ENCODE measurements around the gene CKAP4. TPM values are rescaled to one million over a fixed set of nuclear protein-coding genes. Genes with fewer than 3 reads are reported as not detected.
A peak's percentile ranks its signal among the peaks of the same experiment; 100 is the strongest.

The CKAP4 gene
- total and polyA plus RNA-seq, 2 of the 13 experiments (the other 11 are each of a cell fraction or from before 2014, with no cell fraction given), result 39.2 to 70.2 TPM

DNA sequence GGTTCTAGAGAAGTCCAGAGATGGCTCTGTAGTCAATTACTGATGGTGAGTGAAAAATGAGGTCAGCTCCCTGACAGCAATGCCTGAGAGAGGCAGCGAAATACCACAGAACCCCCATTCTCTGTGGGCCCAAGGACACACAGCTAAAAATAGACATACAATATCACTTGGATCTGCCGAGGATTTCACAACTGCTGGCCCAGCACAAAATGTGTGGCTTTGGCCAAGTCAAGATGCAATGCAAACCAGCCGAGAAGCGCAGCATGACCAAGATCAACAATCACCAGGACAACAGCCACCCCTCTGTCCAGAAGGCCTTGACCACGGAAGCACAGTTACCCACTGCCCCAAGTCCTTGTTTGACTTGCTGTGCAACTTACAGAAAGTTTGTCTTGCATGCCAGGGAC is 52.2 kb downstream of the CKAP4 start (continued):
- TF ChIP-seq, protein P1, sequence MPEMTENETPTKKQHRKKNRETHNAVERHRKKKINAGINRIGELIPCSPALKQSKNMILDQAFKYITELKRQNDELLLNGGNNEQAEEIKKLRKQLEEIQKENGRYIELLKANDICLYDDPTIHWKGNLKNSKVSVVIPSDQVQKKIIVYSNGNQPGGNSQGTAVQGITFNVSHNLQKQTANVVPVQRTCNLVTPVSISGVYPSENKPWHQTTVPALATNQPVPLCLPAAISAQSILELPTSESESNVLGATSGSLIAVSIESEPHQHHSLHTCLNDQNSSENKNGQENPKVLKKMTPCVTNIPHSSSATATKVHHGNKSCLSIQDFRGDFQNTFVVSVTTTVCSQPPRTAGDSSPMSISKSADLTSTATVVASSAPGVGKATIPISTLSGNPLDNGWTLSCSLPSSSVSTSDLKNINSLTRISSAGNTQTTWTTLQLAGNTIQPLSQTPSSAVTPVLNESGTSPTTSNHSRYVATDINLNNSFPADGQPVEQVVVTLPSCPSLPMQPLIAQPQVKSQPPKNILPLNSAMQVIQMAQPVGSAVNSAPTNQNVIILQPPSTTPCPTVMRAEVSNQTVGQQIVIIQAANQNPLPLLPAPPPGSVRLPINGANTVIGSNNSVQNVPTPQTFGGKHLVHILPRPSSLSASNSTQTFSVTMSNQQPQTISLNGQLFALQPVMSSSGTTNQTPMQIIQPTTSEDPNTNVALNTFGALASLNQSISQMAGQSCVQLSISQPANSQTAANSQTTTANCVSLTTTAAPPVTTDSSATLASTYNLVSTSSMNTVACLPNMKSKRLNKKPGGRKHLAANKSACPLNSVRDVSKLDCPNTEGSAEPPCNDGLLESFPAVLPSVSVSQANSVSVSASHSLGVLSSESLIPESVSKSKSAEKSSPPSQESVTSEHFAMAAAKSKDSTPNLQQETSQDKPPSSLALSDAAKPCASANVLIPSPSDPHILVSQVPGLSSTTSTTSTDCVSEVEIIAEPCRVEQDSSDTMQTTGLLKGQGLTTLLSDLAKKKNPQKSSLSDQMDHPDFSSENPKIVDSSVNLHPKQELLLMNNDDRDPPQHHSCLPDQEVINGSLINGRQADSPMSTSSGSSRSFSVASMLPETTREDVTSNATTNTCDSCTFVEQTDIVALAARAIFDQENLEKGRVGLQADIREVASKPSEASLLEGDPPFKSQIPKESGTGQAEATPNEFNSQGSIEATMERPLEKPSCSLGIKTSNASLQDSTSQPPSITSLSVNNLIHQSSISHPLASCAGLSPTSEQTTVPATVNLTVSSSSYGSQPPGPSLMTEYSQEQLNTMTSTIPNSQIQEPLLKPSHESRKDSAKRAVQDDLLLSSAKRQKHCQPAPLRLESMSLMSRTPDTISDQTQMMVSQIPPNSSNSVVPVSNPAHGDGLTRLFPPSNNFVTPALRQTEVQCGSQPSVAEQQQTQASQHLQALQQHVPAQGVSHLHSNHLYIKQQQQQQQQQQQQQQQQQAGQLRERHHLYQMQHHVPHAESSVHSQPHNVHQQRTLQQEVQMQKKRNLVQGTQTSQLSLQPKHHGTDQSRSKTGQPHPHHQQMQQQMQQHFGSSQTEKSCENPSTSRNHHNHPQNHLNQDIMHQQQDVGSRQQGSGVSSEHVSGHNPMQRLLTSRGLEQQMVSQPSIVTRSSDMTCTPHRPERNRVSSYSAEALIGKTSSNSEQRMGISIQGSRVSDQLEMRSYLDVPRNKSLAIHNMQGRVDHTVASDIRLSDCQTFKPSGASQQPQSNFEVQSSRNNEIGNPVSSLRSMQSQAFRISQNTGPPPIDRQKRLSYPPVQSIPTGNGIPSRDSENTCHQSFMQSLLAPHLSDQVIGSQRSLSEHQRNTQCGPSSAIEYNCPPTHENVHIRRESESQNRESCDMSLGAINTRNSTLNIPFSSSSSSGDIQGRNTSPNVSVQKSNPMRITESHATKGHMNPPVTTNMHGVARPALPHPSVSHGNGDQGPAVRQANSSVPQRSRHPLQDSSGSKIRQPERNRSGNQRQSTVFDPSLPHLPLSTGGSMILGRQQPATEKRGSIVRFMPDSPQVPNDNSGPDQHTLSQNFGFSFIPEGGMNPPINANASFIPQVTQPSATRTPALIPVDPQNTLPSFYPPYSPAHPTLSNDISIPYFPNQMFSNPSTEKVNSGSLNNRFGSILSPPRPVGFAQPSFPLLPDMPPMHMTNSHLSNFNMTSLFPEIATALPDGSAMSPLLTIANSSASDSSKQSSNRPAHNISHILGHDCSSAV (CRISPR knock-in tag; IDR thresholded peaks at IDR 0.05; ENCODE audit: borderline replicate concordance), result no peak
- TF ChIP-seq ZNF629 (CRISPR knock-in tag; conservative IDR thresholded peaks at IDR 0.05) (no peak), ZNF570 (CRISPR knock-in tag; IDR thresholded peaks at IDR 0.05; ENCODE audit: borderline replicate concordance) (no peak), ZNF333 (CRISPR knock-in tag; IDR thresholded peaks at IDR 0.05; ENCODE audit: borderline replicate concordance) (no peak), THAP11 (CRISPR knock-in tag; IDR thresholded peaks at IDR 0.05) (0 out of 2 replicates have a peak, but pooled peaks have one; percentile 47)
- TF ChIP-seq, protein P2, sequence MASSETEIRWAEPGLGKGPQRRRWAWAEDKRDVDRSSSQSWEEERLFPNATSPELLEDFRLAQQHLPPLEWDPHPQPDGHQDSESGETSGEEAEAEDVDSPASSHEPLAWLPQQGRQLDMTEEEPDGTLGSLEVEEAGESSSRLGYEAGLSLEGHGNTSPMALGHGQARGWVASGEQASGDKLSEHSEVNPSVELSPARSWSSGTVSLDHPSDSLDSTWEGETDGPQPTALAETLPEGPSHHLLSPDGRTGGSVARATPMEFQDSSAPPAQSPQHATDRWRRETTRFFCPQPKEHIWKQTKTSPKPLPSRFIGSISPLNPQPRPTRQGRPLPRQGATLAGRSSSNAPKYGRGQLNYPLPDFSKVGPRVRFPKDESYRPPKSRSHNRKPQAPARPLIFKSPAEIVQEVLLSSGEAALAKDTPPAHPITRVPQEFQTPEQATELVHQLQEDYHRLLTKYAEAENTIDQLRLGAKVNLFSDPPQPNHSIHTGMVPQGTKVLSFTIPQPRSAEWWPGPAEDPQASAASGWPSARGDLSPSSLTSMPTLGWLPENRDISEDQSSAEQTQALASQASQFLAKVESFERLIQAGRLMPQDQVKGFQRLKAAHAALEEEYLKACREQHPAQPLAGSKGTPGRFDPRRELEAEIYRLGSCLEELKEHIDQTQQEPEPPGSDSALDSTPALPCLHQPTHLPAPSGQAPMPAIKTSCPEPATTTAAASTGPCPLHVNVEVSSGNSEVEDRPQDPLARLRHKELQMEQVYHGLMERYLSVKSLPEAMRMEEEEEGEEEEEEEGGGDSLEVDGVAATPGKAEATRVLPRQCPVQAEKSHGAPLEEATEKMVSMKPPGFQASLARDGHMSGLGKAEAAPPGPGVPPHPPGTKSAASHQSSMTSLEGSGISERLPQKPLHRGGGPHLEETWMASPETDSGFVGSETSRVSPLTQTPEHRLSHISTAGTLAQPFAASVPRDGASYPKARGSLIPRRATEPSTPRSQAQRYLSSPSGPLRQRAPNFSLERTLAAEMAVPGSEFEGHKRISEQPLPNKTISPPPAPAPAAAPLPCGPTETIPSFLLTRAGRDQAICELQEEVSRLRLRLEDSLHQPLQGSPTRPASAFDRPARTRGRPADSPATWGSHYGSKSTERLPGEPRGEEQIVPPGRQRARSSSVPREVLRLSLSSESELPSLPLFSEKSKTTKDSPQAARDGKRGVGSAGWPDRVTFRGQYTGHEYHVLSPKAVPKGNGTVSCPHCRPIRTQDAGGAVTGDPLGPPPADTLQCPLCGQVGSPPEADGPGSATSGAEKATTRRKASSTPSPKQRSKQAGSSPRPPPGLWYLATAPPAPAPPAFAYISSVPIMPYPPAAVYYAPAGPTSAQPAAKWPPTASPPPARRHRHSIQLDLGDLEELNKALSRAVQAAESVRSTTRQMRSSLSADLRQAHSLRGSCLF (CRISPR knock-in tag; IDR thresholded peaks at IDR 0.05; ENCODE audit: borderline replicate concordance), result no peak
- TF ChIP-seq, protein P3, sequence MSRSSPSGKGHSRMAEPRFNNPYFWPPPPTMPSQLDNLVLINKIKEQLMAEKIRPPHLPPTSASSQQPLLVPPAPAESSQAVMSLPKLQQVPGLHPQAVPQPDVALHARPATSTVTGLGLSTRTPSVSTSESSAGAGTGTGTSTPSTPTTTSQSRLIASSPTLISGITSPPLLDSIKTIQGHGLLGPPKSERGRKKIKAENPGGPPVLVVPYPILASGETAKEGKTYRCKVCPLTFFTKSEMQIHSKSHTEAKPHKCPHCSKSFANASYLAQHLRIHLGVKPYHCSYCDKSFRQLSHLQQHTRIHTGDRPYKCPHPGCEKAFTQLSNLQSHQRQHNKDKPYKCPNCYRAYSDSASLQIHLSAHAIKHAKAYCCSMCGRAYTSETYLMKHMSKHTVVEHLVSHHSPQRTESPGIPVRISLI (CRISPR knock-in tag; IDR thresholded peaks at IDR 0.05; ENCODE audit: borderline replicate concordance), result 0 out of 2 replicates have a peak, but pooled peaks have one; percentile 23
- TF ChIP-seq, protein P4, sequence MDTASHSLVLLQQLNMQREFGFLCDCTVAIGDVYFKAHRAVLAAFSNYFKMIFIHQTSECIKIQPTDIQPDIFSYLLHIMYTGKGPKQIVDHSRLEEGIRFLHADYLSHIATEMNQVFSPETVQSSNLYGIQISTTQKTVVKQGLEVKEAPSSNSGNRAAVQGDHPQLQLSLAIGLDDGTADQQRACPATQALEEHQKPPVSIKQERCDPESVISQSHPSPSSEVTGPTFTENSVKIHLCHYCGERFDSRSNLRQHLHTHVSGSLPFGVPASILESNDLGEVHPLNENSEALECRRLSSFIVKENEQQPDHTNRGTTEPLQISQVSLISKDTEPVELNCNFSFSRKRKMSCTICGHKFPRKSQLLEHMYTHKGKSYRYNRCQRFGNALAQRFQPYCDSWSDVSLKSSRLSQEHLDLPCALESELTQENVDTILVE (CRISPR knock-in tag; IDR thresholded peaks at IDR 0.05), result no peak
- TF ChIP-seq, protein P5, sequence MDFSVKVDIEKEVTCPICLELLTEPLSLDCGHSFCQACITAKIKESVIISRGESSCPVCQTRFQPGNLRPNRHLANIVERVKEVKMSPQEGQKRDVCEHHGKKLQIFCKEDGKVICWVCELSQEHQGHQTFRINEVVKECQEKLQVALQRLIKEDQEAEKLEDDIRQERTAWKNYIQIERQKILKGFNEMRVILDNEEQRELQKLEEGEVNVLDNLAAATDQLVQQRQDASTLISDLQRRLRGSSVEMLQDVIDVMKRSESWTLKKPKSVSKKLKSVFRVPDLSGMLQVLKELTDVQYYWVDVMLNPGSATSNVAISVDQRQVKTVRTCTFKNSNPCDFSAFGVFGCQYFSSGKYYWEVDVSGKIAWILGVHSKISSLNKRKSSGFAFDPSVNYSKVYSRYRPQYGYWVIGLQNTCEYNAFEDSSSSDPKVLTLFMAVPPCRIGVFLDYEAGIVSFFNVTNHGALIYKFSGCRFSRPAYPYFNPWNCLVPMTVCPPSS (IDR thresholded peaks at IDR 0.05), result no peak

Measured in HepG2 (cell line).